ENCODE measurements around the gene TAGLN3.

TAGLN3 gene

GRCh38 chr3:111998636-111999483 is at the start of gene TAGLN3:
TSS of gene TAGLN3 (plus strand) at chr3:111998922. CDS start at chr3:111999423, 501 bp downstream.
- DNase-seq = no peak

GRCh38 chr3:111949712-111950111 is 49.0 kb upstream of the TAGLN3 start:
- no peak for DNase-seq

GRCh38 chr3:111951032-111951431 is 47.7 kb upstream of the TAGLN3 start:
- DNase-seq = no peak

- DNase-seq = no peak
These were observed 46.6 kb upstream of the TAGLN3 start for GRCh38 chr3:111952086-111952485.

- DNase-seq = no peak
These were observed 45.8 kb upstream of the TAGLN3 start for GRCh38 chr3:111952866-111953450.

- DNase-seq = no peak
These were observed 44.3 kb upstream of the TAGLN3 start for GRCh38 chr3:111954228-111954990.

- DNase-seq = no peak
These were observed 42.8 kb upstream of the TAGLN3 start for GRCh38 chr3:111955876-111956275.

GRCh38 chr3:111956449-111956848 is 42.3 kb upstream of the TAGLN3 start:
- no peak for DNase-seq

GRCh38 chr3:111956995-111957734 is 41.6 kb upstream of the TAGLN3 start:
- DNase-seq = no peak

- DNase-seq = no peak
These were observed 37.1 kb upstream of the TAGLN3 start for GRCh38 chr3:111961461-111962164.

GRCh38 chr3:111963424-111963823 is 35.3 kb upstream of the TAGLN3 start:
- DNase-seq = no peak

- no peak for DNase-seq
These were observed 33.2 kb upstream of the TAGLN3 start for GRCh38 chr3:111965484-111965883.

GRCh38 chr3:111967068-111967467 is 31.7 kb upstream of the TAGLN3 start:
- DNase-seq = no peak

- peak; percentile 91 for DNase-seq
These were observed 31.0 kb upstream of the TAGLN3 start for GRCh38 chr3:111967651-111968274.

- DNase-seq = no peak
These were observed 30.2 kb upstream of the TAGLN3 start for GRCh38 chr3:111968319-111969054.

- no peak for DNase-seq
These were observed 28.3 kb upstream of the TAGLN3 start for GRCh38 chr3:111970376-111970775.

GRCh38 chr3:111971533-111972130 is 27.1 kb upstream of the TAGLN3 start:
- DNase-seq = no peak

GRCh38 chr3:111972891-111973290 is 25.8 kb upstream of the TAGLN3 start:
- no peak for DNase-seq

GRCh38 chr3:111975131-111975530 is 23.6 kb upstream of the TAGLN3 start:
- no peak for DNase-seq

- no peak for DNase-seq
These were observed 22.5 kb upstream of the TAGLN3 start for GRCh38 chr3:111976254-111976653.

Data from activated effector memory CD4-positive, alpha-beta T cell treated with anti-CD3 and anti-CD28 coated beads, Interleukin-2, amount 50 U/mL, for 16 hours (primary cell).